Loucy (cell line): ENCODE data around the gene NKPD1.

ENCODE experiments used
- H2AFZ ChIP-seq: fragments of 200-600 bp; sonication (generic); 2 replicates; pipeline ENCODE4 v1.6.0; 2016; ENCODE audit warnings: antibody characterized with exemption, mild to moderate bottlenecking, low read length, moderate library complexity
- H3F3A ChIP-seq: fragments of 200-600 bp; 2 replicates; pipeline ENCODE4 v1.6.0; 2016; ENCODE audit warnings: antibody characterized with exemption, low read depth, mild to moderate bottlenecking
- H3K27me3 ChIP-seq: fragments of 200-600 bp; sonication (generic); 2 replicates; pipeline ENCODE4 v1.6.1; 2014; ENCODE audit warnings: low read length, mild to moderate bottlenecking; ENCODE audit not compliant: insufficient read depth, poor library complexity, severe bottlenecking
- H3K36me3 ChIP-seq: fragments of 200-600 bp; sonication (generic); 2 replicates; pipeline ENCODE4 v1.6.1; 2016; ENCODE audit warnings: low read length; ENCODE audit not compliant: insufficient read depth
- H3K4me1 ChIP-seq: fragments of 200-600 bp; sonication (generic); 2 replicates; pipeline ENCODE4 v1.5.1; 2014; ENCODE audit warnings: low read length, mild to moderate bottlenecking; ENCODE audit not compliant: insufficient read depth, poor library complexity, severe bottlenecking
- H3K4me2 ChIP-seq: fragments of 200-600 bp; sonication (generic); 2 replicates; pipeline ENCODE4 v1.6.0; 2014; ENCODE audit warnings: antibody characterized with exemption, low read length, low read depth, mild to moderate bottlenecking; ENCODE audit not compliant: poor library complexity, severe bottlenecking
- H3K4me3 ChIP-seq: fragments of 200-600 bp; sonication (generic); 2 replicates; pipeline ENCODE4 v1.5.1; 2014; ENCODE audit warnings: low read length, mild to moderate bottlenecking, mixed read lengths; ENCODE audit not compliant: poor library complexity, severe bottlenecking
- H3K79me2 ChIP-seq: fragments of 200-600 bp; sonication (generic); 2 replicates; pipeline ENCODE4 v1.6.1; 2014; ENCODE audit warnings: low read length; ENCODE audit not compliant: insufficient read depth
- H3K9ac ChIP-seq: fragments of 200-600 bp; sonication (generic); 2 replicates; pipeline ENCODE4 v1.6.0; 2014; ENCODE audit warnings: mild to moderate bottlenecking, low read depth, low read length, moderate library complexity; ENCODE audit not compliant: poor library complexity, severe bottlenecking
- H3K9me2 ChIP-seq: fragments of 200-600 bp; sonication (generic); replicated peaks from 2 replicates; pipeline ENCODE4 v1.6.1; 2016; ENCODE audit warnings: low read depth, low read length, mixed read lengths
- H3K9me3 ChIP-seq: fragments of 200-600 bp; sonication (generic); 2 replicates; pipeline ENCODE4 v1.6.1; 2014; ENCODE audit warnings: mild to moderate bottlenecking, antibody characterized with exemption, low read length, low read depth; ENCODE audit not compliant: insufficient read depth
- H4K20me1 ChIP-seq: fragments of 200-600 bp; sonication (generic); 2 replicates; pipeline ENCODE4 v1.6.0; 2014; ENCODE audit warnings: antibody characterized with exemption, low read length, mild to moderate bottlenecking; ENCODE audit not compliant: insufficient read depth, poor library complexity, severe bottlenecking
- CTCF ChIP-seq: fragments of 200-600 bp; sonication (generic); conservative IDR thresholded peaks from 2 replicates; pipeline ENCODE4 v1.5.1; 2014; ENCODE audit warnings: mild to moderate bottlenecking, antibody characterized with exemption, low read length
- EZH2phosphoT487 ChIP-seq: fragments of 200-600 bp; IDR thresholded peaks from 2 replicates; pipeline ENCODE4 v1.6.1; 2018; ENCODE audit warnings: antibody characterized with exemption, mild to moderate bottlenecking, moderate library complexity, borderline replicate concordance

NKPD1 gene

GRCh38 chr19:45171211-45171623 lies 10.4 kb upstream of the NKPD1 start:
- no peaks in the 10 kb centered on the region for H3K9me2 ChIP-seq
- no peaks in the 10 kb centered on the region for H3K36me3 ChIP-seq
- H3K27me3 ChIP-seq: no peaks in the 10 kb centered on the region
- H4K20me1 ChIP-seq: no peaks in the 10 kb centered on the region
- no peaks in the 10 kb centered on the region for H3K79me2 ChIP-seq
- peak overlapping the region; percentile 22 for H3K4me2 ChIP-seq
- no peak for TF ChIP-seq EZH2phosphoT487
- no peak for TF ChIP-seq CTCF
- no peak overlapping the region for H3K4me3 ChIP-seq
- H2AFZ ChIP-seq: no peak overlapping the region
- no peak overlapping the region for H3K9ac ChIP-seq
- H3K9me3 ChIP-seq: no peaks in the 10 kb centered on the region
- no peaks in the 10 kb centered on the region for H3F3A ChIP-seq
- H3K4me1 ChIP-seq: peaks cover 22% of the 10 kb centered on the region

- Histone ChIP-seq H3K4me2 (peak overlapping the region; percentile 22), H4K20me1 (no peaks in the 10 kb centered on the region), H3K27me3 (no peaks in the 10 kb centered on the region), H3K36me3 (no peaks in the 10 kb centered on the region), H3K4me1 (peaks cover 22% of the 10 kb centered on the region), H3K9ac (no peak overlapping the region), H2AFZ (no peak overlapping the region), H3K79me2 (no peaks in the 10 kb centered on the region), H3K9me2 (no peaks in the 10 kb centered on the region), H3F3A (no peaks in the 10 kb centered on the region), H3K4me3 (no peak overlapping the region), H3K9me3 (no peaks in the 10 kb centered on the region)
- no peak for TF ChIP-seq CTCF
Measured at GRCh38 chr19:45170146-45171106, 9.6 kb upstream of the NKPD1 start.

- no peaks in the 10 kb centered on the region for H3F3A ChIP-seq
- H3K9ac ChIP-seq: no peak overlapping the region
- H4K20me1 ChIP-seq: no peaks in the 10 kb centered on the region
- H3K27me3 ChIP-seq: no peaks in the 10 kb centered on the region
- H3K9me2 ChIP-seq: no peaks in the 10 kb centered on the region
- no peaks in the 10 kb centered on the region for H3K36me3 ChIP-seq
- H2AFZ ChIP-seq: no peak overlapping the region
- no peak overlapping the region for H3K4me3 ChIP-seq
- no peaks in the 10 kb centered on the region for H3K79me2 ChIP-seq
- peaks cover 22% of the 10 kb centered on the region for H3K4me1 ChIP-seq
- no peaks in the 10 kb centered on the region for H3K9me3 ChIP-seq
- no peak for TF ChIP-seq CTCF
- TF ChIP-seq EZH2phosphoT487: no peak
- H3K4me2 ChIP-seq: no peak overlapping the region
Measured at GRCh38 chr19:45169602-45170001, 8.8 kb upstream of the NKPD1 start.
